Loucy (cell line): ENCODE results near the gene MBD3.

Experiments
- CTCF ChIP-seq: fragments of 200-600 bp; sonication (generic); conservative IDR thresholded peaks from 2 replicates; pipeline ENCODE4 v1.5.1; 2014; ENCODE audit warnings: mild to moderate bottlenecking, antibody characterized with exemption, low read length
- EZH2phosphoT487 ChIP-seq: fragments of 200-600 bp; IDR thresholded peaks from 2 replicates; pipeline ENCODE4 v1.6.1; 2018; ENCODE audit warnings: antibody characterized with exemption, mild to moderate bottlenecking, moderate library complexity, borderline replicate concordance

- no peak for TF ChIP-seq CTCF
- TF ChIP-seq EZH2phosphoT487: no peak
Measured at GRCh38 chr19:1619703-1620102, 27.0 kb upstream of the MBD3 start.
